ENCODE measurements around the gene GNGT2.
"Not testable (repeated sequence)": the region's sequence is repeated elsewhere in the genome, so short reads cannot be mapped to it uniquely, and the experiment has no call there.

Gene GNGT2

DNA sequence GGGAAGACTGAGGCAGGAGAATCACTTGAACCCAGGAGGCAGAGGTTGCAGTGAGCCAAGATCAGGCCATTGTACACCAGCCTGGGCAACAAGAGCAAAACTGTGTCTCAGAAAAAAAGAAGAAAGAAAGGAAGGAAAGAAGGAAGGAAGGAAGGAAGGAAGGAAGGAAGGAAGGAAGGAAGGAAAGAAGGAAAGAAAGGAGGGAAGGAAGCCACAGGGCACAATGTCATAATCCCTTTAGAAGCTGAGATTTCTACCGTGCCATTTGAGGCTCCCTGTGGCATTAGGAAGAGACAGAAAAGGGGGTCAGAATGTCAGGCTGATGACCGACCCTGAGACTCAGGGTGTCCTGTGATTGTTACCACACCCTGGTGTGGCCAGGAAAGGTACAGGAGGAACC is 6.6 kb downstream of the GNGT2 start:
- ATAC-seq (no peak), DNase-seq (no peak)

DNA sequence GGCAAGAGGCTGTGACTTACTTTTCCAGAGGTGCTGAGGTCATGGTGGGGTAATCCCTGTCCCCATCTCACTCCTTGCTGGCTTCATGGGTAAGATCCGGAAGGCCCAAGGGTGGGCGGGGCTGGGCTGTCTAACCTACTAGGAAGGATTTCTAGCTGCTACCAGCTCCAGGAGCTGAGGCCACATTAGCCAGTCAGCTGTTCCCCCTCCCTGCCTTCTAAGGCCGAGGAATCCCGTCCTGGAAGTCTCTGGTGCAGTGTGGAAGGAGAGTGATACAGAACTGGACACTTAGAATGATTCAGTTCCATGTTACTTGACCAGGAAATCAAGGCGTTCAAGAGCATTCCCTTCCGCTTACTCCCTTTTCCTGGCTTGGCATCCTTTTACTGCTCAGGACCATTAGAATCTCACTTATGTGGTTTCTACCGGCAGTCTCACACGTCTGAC is 8.9 kb downstream of the GNGT2 start:
- DNase-seq (no peak), ATAC-seq (no peak)

- ATAC-seq (no peak), DNase-seq (no peak)
Observed at GRCh38 chr17:49200423-49201083, 9.8 kb downstream of the GNGT2 start.

DNA sequence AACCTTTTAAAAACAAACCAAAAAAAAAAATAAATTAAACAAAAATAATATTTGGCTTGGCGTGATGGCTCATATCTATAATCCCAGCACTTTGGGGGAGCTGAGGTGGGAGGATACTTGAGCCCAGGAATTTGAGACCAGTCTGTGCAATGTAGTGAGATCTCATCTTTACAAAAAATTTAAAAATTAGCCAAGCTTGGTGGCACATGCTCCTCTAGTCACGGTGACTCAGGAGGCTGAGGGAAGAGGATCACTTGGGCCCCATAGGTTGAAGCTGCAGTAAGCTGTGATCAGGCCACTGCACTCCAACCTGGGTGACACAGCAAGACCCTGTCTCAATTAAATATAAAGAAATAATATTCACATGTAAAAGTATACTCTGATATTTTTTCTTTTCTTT is 12.2 kb downstream of the GNGT2 start:
- ATAC-seq: no peak

GRCh38 chr17:49197346-49197998 is 12.9 kb downstream of the GNGT2 start:
- ATAC-seq: no peak
- no peak for DNase-seq

More for the DNA sequence above, 12.2 kb downstream of the GNGT2 start:
- no peak for DNase-seq

GRCh38 chr17:49196520-49196919 is 13.9 kb downstream of the GNGT2 start:
- no peak for ATAC-seq
- DNase-seq: no peak

DNA sequence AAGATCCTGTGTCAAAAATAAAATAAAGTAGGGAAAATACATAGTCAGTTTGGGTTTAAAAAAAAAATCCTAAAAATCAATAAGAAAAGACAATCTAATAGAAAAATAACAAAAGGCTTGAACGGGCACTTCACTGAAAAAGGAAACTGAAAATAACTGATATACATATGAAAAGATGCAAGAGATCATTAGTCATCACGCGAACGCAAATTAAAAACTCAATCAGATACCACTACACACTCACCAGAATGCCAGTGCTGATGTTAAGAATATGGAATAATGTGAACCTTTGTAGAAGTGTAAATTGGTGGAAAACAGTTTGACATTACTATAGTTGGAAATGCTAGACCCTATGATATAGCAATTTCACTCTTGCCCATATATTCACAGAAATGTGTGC is 14.6 kb downstream of the GNGT2 start:
- DNase-seq (no peak), ATAC-seq (no peak)

DNA sequence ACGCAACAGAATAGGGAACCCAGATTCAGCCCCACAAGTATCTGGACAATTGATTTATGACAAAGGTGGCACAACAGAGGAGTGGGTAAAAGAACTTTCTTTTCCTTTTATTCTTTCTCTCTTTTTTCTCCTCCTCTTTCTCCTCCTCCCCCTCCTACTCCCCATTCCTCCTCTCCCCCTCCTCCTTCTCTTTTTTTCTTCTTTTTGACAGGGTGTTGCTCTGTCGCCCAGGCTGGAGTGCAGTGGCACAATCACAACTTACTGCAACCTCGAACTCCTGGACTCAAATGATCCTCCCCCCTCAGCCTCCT is 16.1 kb downstream of the GNGT2 start:
- DNase-seq (no peak), ATAC-seq (no peak)

GRCh38 chr17:49193513-49194296 is 16.7 kb downstream of the GNGT2 start:
- peak; percentile 45 for DNase-seq
- ATAC-seq: no peak

GRCh38 chr17:49191917-49192741 is 18.2 kb downstream of the GNGT2 start:
- ATAC-seq: peak; percentile 79
- peak; percentile 90 for DNase-seq

DNA sequence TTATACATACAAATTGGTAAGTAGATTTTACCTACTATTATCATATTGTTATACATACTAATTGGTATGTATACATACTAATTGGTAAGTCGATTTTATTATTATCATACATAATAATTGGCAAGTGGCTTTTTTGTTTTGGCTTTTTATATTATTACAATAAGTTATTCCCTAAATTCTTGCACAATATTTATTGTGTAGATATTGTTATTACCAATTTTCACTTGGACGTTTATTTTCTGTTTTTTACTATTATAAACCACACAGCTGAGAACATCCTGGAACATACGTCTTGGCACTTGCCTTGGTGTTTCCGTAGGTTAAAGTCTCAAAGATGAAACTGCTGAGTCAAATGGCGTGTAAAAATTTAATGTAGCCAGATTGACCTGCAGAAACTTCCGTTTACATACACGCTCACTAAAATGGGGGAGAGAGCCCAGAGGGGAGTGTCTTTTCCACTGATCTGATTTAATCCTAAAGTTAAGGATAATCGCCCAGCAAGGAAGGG is 18.9 kb downstream of the GNGT2 start:
- DNase-seq (no peak), ATAC-seq (no peak)

DNA sequence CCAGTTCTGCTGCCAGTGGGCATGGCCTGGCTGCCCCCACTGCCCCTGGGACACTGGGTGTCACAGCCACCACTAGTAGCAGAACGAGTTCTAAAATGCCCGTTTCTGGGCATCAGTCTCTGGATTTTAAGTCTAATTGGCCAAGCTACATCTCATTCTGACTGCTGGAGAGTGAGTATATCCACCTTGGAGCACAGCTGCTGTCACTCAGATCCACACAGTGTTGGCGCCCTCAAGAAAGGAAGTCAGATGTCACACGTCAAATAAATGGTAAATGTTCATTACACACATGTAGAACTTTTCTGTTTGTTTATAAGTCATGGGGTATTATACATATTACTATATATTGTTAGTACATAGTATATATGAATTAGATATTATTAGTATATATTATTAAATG is 19.4 kb downstream of the GNGT2 start:
- ATAC-seq (no peak), DNase-seq (no peak)

- DNase-seq (no peak), ATAC-seq (no peak)
Observed at GRCh38 chr17:49187301-49187700, 23.1 kb downstream of the GNGT2 start.

DNA sequence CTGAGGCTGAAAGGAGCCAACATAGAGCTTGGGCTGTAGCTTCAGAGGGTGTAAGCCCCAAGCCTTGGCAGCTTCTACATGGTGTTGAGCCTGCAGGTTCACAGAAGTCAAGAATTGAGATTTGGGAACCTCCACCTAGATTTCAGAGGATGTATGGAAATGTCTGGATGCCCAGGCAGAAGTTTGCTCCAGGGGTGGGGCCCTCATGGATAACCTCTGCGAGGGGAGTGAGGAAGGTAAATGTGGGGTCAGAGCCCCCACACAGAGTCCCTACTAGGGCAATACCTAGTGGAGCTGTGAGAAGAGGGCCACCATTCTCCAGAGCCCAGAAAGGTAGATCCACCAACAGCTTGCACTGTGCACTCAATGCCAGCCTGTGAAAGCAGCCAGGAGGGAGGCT is 25.0 kb downstream of the GNGT2 start:
- not testable (repeated sequence) for ATAC-seq, DNase-seq

DNA sequence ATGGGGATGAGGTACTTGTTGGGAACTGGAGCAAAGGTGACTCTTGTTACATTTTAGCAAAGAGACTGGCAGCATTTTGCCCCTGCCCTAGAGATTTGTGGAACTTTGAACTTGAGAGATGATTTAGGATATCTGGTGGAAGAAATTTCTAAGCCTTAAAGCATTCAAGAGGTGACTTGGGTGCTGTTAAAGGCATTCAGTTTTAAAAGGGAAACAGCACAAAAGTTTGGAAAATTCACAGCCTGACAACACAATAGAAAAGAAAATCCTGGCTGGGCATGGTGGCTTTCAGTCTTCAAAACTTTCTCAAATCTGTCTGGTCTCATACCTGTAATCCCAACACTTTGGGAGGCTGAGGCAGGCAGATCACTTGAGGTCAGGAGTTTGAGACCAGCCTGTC is 25.9 kb downstream of the GNGT2 start:
- not testable (repeated sequence) for ATAC-seq, DNase-seq

DNA sequence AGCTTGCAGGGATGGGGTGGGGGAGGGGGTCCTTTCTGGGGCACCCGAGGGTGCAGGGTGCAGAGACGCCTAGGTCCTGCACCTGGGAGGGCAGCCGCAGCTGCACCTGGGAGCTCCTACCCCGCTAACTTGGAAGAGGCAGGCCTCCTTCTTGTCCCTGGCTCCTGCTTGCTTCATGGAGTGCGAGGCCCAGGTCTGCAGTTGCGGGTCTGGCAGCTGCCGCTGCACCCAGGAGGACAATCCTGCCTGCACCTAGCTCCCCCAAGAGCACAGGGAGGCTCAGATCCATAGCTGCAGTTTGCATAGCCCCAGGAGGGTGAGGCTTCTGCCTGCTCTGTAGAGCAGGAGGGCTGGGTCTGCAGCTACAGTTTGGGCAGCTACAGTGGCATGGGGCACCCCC is 26.6 kb downstream of the GNGT2 start:
- no peak for DNase-seq
- no peak for ATAC-seq

DNA sequence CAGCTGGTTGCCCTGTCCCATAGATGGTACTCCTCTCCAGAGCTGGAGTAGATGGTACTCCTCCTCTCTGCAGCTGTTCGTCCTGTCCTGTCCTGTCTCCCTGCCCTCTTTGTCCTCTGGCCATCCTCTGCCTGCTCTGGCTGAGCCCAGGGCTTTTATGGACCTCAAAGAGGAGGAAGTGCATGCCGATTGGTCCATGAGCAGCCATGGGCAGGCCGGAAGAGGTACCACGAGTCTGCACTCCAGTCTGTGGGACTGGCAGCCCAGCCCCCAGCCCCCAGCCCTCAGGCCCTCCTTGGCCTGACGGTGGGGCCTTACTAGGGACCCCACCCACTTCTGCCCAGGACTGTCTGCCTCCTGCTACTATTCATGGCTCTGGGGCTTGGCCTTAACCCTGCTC is 27.0 kb downstream of the GNGT2 start:
- DNase-seq: no peak
- no peak for ATAC-seq

DNA sequence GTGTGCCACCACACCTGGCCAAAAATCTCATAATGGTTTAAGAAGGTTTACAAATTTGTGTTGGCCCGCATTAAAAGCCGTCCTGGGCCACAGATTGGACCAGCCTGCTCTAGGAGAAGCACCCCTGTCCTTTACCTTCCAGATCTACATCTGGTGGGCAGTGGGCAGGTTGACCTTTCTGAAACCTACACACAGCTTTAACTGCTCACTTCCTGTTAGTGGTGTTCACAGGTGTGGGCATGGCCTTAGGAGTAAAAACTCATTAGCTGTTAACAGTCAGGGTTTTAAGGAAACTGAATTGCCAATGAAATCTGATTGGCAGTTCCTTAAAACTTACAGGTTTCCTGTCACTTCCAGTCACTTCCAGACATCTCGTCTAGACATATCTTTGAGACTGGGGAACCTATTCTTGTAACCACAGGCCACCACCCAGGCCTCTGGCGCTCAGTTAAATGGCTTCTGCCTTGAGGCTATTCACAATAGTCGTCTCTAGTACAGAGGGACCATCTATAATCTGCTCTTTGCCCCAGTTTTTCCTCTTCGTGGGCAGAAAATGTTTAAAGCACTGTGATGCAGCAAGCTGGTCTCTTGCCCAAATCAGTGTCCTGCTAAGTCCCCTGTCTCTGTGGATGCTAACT is 29.3 kb downstream of the GNGT2 start:
- ATAC-seq: no peak

DNA sequence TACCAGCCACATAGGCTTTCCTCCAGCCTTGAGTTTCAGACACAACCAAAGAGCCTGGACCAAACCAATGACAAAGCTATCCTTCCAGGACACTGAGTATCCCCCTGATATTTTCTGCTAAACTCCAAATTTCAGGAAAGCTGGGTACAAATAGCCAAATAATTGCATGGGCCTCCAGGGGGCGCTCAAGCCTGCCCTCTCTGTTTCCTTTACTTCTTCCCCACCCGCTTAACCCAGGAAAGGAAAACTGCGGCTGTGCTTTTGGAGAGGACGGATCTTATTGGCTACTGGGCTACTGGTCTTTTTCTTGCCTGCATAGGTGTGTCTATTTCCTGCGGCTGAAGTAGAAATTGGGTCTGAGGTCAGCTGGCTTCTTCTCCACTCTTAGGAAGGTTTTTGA is 30.1 kb downstream of the GNGT2 start:
- peak; percentile 77 for DNase-seq
- no peak for ATAC-seq

More for the DNA sequence above, 29.3 kb downstream of the GNGT2 start:
- no peak for DNase-seq

- not testable (repeated sequence) for ATAC-seq, DNase-seq
Observed at GRCh38 chr17:49175978-49176377, 34.4 kb downstream of the GNGT2 start.

GRCh38 chr17:49170711-49171110 is 39.7 kb downstream of the GNGT2 start:
- not testable (repeated sequence) for DNase-seq, ATAC-seq

GRCh38 chr17:49170216-49170615 is 40.2 kb downstream of the GNGT2 start:
- DNase-seq: no peak
- no peak for ATAC-seq

All from stimulated activated naive CD8-positive, alpha-beta T cell treated with anti-CD3 and anti-CD28 coated beads, Interleukin-15, Interleukin-2, amounts not matched to agents 100 U/mL and 50 U/mL, for 24 hours (primary cell).